SK-N-SH treated with all-trans-retinoic acid at 6 μM for 48 hours (cell line): ENCODE results near the gene RHOJ.

Experiments used
- ATAC-seq: fragments of 200-7000 bp; cut with Tn5 transposase; 3 replicates; pipeline ENCODE4 v1.9.1; 2020; ENCODE audit warnings: mild to moderate bottlenecking, moderate library complexity
- ARNTL ChIP-seq: fragments of 450-650 bp; formaldehyde crosslinking; IDR thresholded peaks from 2 replicates; pipeline ENCODE4 v1.5.0; 2020; ENCODE audit warnings: low read depth, mild to moderate bottlenecking, moderate library complexity, borderline replicate concordance
- BACH2 ChIP-seq: fragments of 250-450 bp; sonication (Bioruptor Pico); IDR thresholded peaks from 2 replicates; pipeline ENCODE4 v1.9.0; 2021; ENCODE audit warnings: mild to moderate bottlenecking, borderline replicate concordance
- CREB5 ChIP-seq: fragments of 250-450 bp; sonication (Bioruptor Pico); IDR thresholded peaks from 2 replicates; pipeline ENCODE4 v1.5.1; 2020; ENCODE audit warnings: low read depth, mild to moderate bottlenecking, moderate library complexity
- CSDC2 ChIP-seq: fragments of 250-450 bp; sonication (Bioruptor Pico); IDR thresholded peaks from 2 replicates; pipeline ENCODE4 v1.5.0; 2020; ENCODE audit warnings: mild to moderate bottlenecking, moderate library complexity
- CSRNP3 ChIP-seq: fragments of 250-450 bp; sonication (Bioruptor Pico); IDR thresholded peaks from 2 replicates; pipeline ENCODE4 v1.5.1; 2021; ENCODE audit warnings: mild to moderate bottlenecking, moderate library complexity
- ESRRG ChIP-seq: fragments of 250-450 bp; sonication (Bioruptor Pico); IDR thresholded peaks from 2 replicates; pipeline ENCODE4 v1.6.1; 2021; ENCODE audit warnings: mild to moderate bottlenecking
- GLIS3 ChIP-seq: fragments of 250-450 bp; sonication (Bioruptor Pico); IDR thresholded peaks from 2 replicates; pipeline ENCODE4 v1.5.0; 2020; ENCODE audit warnings: mild to moderate bottlenecking, moderate library complexity
- ISL1 ChIP-seq: fragments of 250-450 bp; sonication (Bioruptor Pico); IDR thresholded peaks from 2 replicates; pipeline ENCODE4 v2.1.2; 2022; ENCODE audit warnings: mild to moderate bottlenecking, moderate library complexity
- OSR1 ChIP-seq: fragments of 250-450 bp; sonication (Bioruptor Pico); IDR thresholded peaks from 2 replicates; pipeline ENCODE4 v1.8.0; 2022; ENCODE audit warnings: moderate library complexity, mild to moderate bottlenecking, inconsistent platforms
- POU6F1 ChIP-seq: fragments of 250-450 bp; sonication (Bioruptor Pico); IDR thresholded peaks from 2 replicates; pipeline ENCODE4 v1.8.0; 2021; ENCODE audit warnings: low read depth, mild to moderate bottlenecking, moderate library complexity, borderline replicate concordance
- RARB ChIP-seq: fragments of 250-450 bp; sonication (Bioruptor Pico); IDR thresholded peaks from 2 replicates; pipeline ENCODE4 v1.8.0; 2021; ENCODE audit warnings: mild to moderate bottlenecking, moderate library complexity
- SNAI2 ChIP-seq: fragments of 250-450 bp; sonication (Bioruptor Pico); IDR thresholded peaks from 2 replicates; pipeline ENCODE4 v1.5.0; 2020; ENCODE audit warnings: mild to moderate bottlenecking, moderate library complexity
- TCF4 ChIP-seq: fragments of 250-450 bp; sonication (Bioruptor Pico); IDR thresholded peaks from 2 replicates; pipeline ENCODE4 v1.8.0; 2021; ENCODE audit warnings: mild to moderate bottlenecking, moderate library complexity, borderline replicate concordance
- TOX ChIP-seq: fragments of 250-450 bp; sonication (Bioruptor Pico); IDR thresholded peaks from 2 replicates; pipeline ENCODE4 v1.8.0; 2021; ENCODE audit warnings: mild to moderate bottlenecking, moderate library complexity, borderline replicate concordance
- ZC3H10 ChIP-seq: fragments of 250-450 bp; sonication (Bioruptor Pico); IDR thresholded peaks from 2 replicates; pipeline ENCODE4 v1.5.1; 2021; ENCODE audit warnings: mild to moderate bottlenecking, moderate library complexity
- ZFP3 ChIP-seq: fragments of 250-450 bp; sonication (Bioruptor Pico); IDR thresholded peaks from 2 replicates; pipeline ENCODE4 v1.5.0; 2020; ENCODE audit warnings: mild to moderate bottlenecking, moderate library complexity
- ZFP30 ChIP-seq: fragments of 450-650 bp; formaldehyde crosslinking; IDR thresholded peaks from 2 replicates; pipeline ENCODE4 v1.5.0; 2022; ENCODE audit warnings: mild to moderate bottlenecking, moderate library complexity
- ZNF565 ChIP-seq: fragments of 450-650 bp; formaldehyde crosslinking; conservative IDR thresholded peaks from 2 replicates; pipeline ENCODE4 v1.5.0; 2020; ENCODE audit warnings: low read depth, mild to moderate bottlenecking, moderate library complexity
- ZNF70 ChIP-seq: fragments of 450-650 bp; formaldehyde crosslinking; IDR thresholded peaks from 2 replicates; pipeline ENCODE4 v1.5.0; 2020; ENCODE audit warnings: mild to moderate bottlenecking, moderate library complexity
- ZNF8 ChIP-seq: fragments of 450-650 bp; formaldehyde crosslinking; IDR thresholded peaks from 2 replicates; pipeline ENCODE4 v1.5.0; 2020; ENCODE audit warnings: mild to moderate bottlenecking, moderate library complexity
- TF ChIP-seq, protein P1 (sequence below): fragments of 250-450 bp; sonication (Bioruptor Pico); IDR thresholded peaks from 2 replicates; pipeline ENCODE4 v1.5.0; 2020; ENCODE audit warnings: mild to moderate bottlenecking, moderate library complexity

The RHOJ gene

DNA sequence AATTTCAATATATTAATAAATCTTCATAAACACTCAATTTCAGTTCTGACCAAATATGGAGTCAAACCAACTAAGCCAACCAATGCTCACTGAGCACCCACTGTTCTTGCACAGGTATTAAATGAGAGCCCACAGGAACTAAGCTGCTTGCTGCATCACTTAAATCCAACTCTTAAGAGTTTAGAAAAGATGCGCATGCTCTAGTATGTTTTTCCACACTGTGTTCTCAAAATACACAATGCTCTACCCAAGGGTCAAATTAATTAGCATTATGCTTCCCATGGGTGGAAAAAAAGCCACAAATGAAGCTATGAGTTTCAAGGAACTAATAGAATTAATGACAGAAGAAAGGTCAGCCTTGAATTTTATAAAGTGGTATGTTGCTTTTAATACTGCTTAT, 118.2 kb downstream of the RHOJ start:
- ATAC-seq = no peak
- TF ChIP-seq CSRNP3 (no peak), ZFP30 (CRISPR knock-in tag) (no peak)

DNA sequence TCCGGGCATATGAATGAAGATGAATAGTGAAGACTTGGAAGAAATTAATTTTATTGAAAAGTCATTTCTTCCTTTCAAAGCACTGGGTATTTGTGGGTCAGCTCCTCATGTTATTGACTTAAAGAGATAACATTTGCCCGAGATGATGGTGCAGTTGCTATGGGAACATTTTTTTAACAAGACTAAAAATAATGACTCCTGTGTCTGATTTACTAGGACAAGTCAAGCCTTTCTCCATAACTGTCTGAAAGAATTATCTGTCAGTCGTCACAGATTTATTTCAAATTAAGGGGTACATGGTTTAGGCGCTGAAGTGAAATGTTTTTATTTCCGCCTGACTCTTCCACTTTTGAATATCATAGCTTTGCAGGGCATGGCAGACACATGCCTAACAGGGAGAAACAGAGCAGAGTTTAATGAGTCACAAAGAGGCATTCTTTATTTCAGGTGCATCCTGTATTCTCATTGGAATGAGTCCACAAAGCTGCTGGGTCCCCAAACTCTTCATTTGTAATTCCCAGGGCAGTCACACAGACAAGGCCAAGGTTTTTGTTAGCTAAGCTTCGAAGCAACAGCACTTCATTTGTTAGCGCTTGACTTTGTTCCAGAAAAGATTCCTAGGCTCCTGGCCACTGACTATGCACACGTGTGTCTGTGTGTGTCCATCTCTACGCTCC, 118.8 kb downstream of the RHOJ start:
- no peak for TF ChIP-seq CSDC2
- TF ChIP-seq ZNF70 = no peak
- TF ChIP-seq ZFP30 (CRISPR knock-in tag) = no peak
- TF ChIP-seq, all 23 proteins: peak for 0
- no peak for ATAC-seq

DNA sequence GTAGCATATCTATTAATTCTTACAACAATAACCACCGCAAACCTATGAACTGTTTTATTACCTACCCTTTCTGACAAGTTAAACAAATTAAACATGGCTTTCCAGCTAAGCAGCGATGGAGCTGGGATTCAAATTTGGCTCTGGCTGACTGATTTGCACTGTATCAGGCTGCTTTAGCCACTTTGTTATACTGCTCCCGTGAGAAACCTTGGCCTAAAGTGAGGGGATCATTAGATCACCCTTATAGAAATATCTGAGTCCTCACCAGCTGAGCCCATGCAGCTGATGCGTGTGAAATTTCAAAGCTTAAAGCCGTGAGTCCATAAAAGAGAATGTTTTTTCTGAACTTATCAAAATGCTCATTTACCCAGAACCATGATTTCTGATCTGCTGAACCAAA, 122.6 kb downstream of the RHOJ start:
- TF ChIP-seq CSRNP3 (no peak), TCF4 (no peak), ZFP30 (CRISPR knock-in tag) (no peak), GLIS3 (CRISPR knock-in tag) (no peak), ARNTL (CRISPR knock-in tag) (no peak), ISL1 (CRISPR knock-in tag) (no peak), TOX (CRISPR knock-in tag) (no peak), ZNF8 (no peak), ZFP3 (no peak), CSDC2 (no peak), OSR1 (CRISPR knock-in tag) (no peak), ZC3H10 (CRISPR knock-in tag) (no peak), CREB5 (CRISPR knock-in tag) (no peak), ESRRG (CRISPR knock-in tag) (no peak)
- TF ChIP-seq, protein P1, sequence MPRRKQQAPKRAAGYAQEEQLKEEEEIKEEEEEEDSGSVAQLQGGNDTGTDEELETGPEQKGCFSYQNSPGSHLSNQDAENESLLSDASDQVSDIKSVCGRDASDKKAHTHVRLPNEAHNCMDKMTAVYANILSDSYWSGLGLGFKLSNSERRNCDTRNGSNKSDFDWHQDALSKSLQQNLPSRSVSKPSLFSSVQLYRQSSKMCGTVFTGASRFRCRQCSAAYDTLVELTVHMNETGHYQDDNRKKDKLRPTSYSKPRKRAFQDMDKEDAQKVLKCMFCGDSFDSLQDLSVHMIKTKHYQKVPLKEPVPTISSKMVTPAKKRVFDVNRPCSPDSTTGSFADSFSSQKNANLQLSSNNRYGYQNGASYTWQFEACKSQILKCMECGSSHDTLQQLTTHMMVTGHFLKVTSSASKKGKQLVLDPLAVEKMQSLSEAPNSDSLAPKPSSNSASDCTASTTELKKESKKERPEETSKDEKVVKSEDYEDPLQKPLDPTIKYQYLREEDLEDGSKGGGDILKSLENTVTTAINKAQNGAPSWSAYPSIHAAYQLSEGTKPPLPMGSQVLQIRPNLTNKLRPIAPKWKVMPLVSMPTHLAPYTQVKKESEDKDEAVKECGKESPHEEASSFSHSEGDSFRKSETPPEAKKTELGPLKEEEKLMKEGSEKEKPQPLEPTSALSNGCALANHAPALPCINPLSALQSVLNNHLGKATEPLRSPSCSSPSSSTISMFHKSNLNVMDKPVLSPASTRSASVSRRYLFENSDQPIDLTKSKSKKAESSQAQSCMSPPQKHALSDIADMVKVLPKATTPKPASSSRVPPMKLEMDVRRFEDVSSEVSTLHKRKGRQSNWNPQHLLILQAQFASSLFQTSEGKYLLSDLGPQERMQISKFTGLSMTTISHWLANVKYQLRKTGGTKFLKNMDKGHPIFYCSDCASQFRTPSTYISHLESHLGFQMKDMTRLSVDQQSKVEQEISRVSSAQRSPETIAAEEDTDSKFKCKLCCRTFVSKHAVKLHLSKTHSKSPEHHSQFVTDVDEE (CRISPR knock-in tag) = no peak
- ATAC-seq = no peak

DNA sequence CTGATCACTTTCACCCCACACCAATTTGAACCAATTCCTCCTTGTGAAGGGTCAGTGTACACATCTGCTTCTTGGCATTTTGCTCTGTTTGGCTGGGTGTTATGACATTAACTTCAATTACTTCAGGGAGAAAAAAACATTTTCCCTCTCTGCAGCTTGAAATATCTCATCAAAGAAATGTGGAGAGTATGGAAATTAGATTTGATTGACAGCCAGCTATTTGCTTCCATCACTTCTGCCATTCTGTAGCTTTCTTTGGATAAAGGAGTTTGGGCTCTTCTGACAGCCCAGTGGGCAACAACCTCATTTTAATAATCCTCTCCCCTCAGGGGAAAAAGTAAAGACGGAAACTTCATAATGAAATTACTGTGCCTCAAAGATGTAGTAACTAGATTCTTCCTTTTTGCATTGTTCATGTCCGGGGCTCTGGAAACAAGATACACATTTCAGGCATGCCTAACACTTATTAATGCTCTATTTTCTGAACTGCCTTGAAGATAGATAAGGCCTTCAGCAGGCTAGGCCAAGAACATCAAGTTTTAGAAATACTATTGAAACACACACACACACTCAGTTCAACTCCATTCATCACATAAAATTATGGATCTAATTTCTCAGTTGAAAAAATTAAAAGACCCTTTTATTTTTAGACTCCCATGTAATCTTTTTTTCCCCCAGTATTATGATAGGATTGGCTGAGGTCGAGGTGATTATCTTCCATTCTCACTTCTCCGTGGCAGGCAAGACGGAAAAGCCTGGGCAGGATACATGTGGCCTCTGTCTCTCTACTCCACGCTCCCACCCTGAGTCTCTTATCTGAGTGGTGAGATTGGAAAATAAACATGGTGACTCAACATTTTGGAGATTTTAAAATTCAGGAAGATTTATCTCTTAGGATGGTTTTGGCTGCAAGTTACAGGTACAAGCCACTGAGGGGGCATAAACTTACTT, 124.8 kb downstream of the RHOJ start:
- no peak for ATAC-seq
- TF ChIP-seq RARB (CRISPR knock-in tag) (no peak), ARNTL (CRISPR knock-in tag) (no peak), POU6F1 (CRISPR knock-in tag) (no peak), SNAI2 (no peak), ZNF8 (no peak), ISL1 (CRISPR knock-in tag) (no peak), TCF4 (no peak), ZC3H10 (CRISPR knock-in tag) (no peak), ZFP3 (no peak), CREB5 (CRISPR knock-in tag) (no peak), CSDC2 (no peak), BACH2 (CRISPR knock-in tag) (no peak), ZNF565 (CRISPR knock-in tag) (no peak), CSRNP3 (no peak)
